ENCODE results near the gene SCN10A. TPM values are rescaled to one million over a fixed set of nuclear protein-coding genes. Genes with fewer than 3 reads are reported as not detected.
A peak's percentile ranks its signal among the peaks of the same experiment; 100 is the strongest.

Gene SCN10A
- total and polyA plus RNA-seq, 9 of the 15 experiments (the other 6 are each of a cell fraction or from before 2014, with no cell fraction given), result not detected

DNA sequence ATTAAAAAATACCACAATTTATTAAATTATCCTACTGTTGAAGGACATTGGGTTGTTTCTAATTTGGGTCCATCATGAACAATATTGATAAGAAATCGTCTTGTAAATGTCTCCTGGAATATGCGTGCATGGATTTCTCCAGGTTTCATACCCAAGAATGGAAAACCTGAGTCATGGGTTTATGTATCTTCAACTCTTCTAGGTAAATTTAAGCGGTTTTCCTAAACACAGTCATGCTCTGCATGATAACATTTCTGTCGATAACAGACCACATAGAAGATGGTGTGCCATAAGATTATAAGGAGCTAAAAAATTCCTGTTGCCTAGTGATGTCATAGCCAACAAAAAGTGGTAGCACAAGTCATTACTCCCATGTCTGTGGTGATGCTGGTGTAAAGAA lies 126.7 kb downstream of the SCN10A start (continued):
- TF ChIP-seq, protein P1, sequence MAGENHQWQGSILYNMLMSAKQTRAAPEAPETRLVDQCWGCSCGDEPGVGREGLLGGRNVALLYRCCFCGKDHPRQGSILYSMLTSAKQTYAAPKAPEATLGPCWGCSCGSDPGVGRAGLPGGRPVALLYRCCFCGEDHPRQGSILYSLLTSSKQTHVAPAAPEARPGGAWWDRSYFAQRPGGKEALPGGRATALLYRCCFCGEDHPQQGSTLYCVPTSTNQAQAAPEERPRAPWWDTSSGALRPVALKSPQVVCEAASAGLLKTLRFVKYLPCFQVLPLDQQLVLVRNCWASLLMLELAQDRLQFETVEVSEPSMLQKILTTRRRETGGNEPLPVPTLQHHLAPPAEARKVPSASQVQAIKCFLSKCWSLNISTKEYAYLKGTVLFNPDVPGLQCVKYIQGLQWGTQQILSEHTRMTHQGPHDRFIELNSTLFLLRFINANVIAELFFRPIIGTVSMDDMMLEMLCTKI (IDR thresholded peaks at IDR 0.05; ENCODE audit: partially characterized antibody), result no peak
- TF ChIP-seq PML (IDR thresholded peaks at IDR 0.05; ENCODE audit: low read length), result no peak
- TF ChIP-seq CBFA2T3 (IDR thresholded peaks at IDR 0.05), result peak; percentile 47; the same call in 1 of the 2 replicates
- TF ChIP-seq PHF8 (IDR thresholded peaks at IDR 0.05; ENCODE audit: borderline replicate concordance, low read length), result no peak
- TF ChIP-seq CEBPZ (IDR thresholded peaks at IDR 0.05; ENCODE audit: borderline replicate concordance, low read depth, low read length), result no peak
- no peak for TF ChIP-seq POLR2A (conservative IDR thresholded peaks at IDR 0.05)
- no peak for TF ChIP-seq EHMT2 (IDR thresholded peaks at IDR 0.05)
- peak; percentile 46; the same call in 1 of the 2 replicates for TF ChIP-seq ARID1B (IDR thresholded peaks at IDR 0.05)
- TF ChIP-seq ATF7 (IDR thresholded peaks at IDR 0.05), result peak; percentile 44; the same call in 1 of the 2 replicates
- TF ChIP-seq ERF (CRISPR knock-in tag; IDR thresholded peaks at IDR 0.05), result no peak
- peak; percentile 34; the same call in 1 of the 2 replicates for TF ChIP-seq JUND (IDR thresholded peaks at IDR 0.05; ENCODE audit: borderline replicate concordance, low read depth, low read length)
- peak; percentile 56; the same call in 1 of the 3 replicates for TF ChIP-seq JUND (tag; IDR thresholded peaks at IDR 0.05; ENCODE audit: borderline replicate concordance, low read depth, low read length)
- no peak for TF ChIP-seq HNRNPK (IDR thresholded peaks at IDR 0.05; ENCODE audit: low read depth, low read length, poor library complexity, severe bottlenecking)
- no peak for TF ChIP-seq HMGXB4 (CRISPR knock-in tag; IDR thresholded peaks at IDR 0.05)
- TF ChIP-seq RB1 (IDR thresholded peaks at IDR 0.05; ENCODE audit: low read depth), result no peak
- TF ChIP-seq CBX1 (IDR thresholded peaks at IDR 0.05; ENCODE audit: low read depth), result no peak
- no peak for TF ChIP-seq THRAP3 (IDR thresholded peaks at IDR 0.05; ENCODE audit: borderline replicate concordance)
- TF ChIP-seq NUFIP1 (IDR thresholded peaks at IDR 0.05; ENCODE audit: partially characterized antibody), result no peak
- peak; percentile 58 for TF ChIP-seq NFE2 (IDR thresholded peaks at IDR 0.05; ENCODE audit: low read depth)
- no peak for TF ChIP-seq RHOXF2B (CRISPR knock-in tag; conservative IDR thresholded peaks at IDR 0.05)
- no peak for TF ChIP-seq FOXJ2 (tag; IDR thresholded peaks at IDR 0.05)
- TF ChIP-seq FOXA1 (IDR thresholded peaks at IDR 0.05; ENCODE audit: borderline replicate concordance), result no peak
- TF ChIP-seq FOSL1 (tag; conservative IDR thresholded peaks at IDR 0.05), result peak; percentile 87
- TF ChIP-seq ZNF511 (CRISPR knock-in tag; IDR thresholded peaks at IDR 0.05), result no peak
